Glomerular endothelial cell (primary cell): ENCODE measurements around the gene ARHGAP26. TPM values are rescaled to one million over a fixed set of nuclear protein-coding genes. Genes with fewer than 3 reads are reported as not detected.

Experiments used
- DNase-seq: peaks from one replicate; pipeline ENCODE4 v3.0.0-alpha.2; 2011; ENCODE audit warnings: low read depth, low spot score; ENCODE audit errors: extremely low read depth
- total RNA-seq: library from RNA; depleted of rRNA; stranded (reverse); fragments of >200 nt; gene quantifications from 2 replicates; pipeline ENCODE4 v1.2.3, GENCODE V29; 2015

Gene ARHGAP26
- total RNA-seq, 1 donor from 2014 or later: 33.1 TPM

DNA sequence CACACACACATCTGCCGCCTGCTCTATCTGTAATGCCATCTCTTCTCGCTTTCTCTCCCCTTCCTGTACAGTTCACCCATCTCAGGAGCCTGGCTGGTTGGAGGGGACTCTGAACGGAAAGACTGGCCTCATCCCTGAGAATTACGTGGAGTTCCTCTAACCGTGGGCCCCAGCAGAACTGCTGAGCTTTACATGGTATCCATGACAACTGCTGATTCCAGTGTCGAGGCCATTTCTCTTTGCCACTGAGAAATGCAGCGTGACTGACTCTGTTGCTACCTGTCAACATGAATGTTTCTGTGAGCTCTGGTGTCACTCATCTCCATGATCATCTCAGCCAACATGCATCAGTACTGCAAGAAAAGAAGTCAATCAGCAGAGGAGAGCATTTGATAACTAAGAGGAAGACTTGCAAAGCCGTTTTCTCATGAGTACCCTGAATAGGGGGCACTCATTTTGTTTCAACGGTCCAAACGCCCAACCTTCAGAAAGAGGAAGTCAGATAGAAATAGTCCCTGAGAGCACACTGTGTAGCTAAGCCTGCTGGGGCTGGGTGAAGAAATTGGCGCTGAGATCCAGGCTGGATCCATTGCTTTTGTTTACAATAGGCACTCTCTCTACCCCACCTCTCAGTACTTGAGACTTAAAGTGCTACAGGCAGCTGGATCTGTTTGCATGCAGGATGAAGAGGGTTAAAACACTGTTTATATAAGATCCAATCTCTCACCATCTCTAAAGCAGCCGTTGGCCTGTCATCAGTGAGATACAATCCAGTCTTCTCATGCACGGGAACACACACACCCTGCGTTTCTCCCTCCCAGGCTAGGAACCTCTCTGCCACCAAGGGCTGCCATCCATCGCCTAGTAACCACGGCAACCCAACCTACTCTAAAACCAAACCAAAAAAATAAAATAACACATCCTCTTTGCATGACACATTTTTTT lies 452.4 kb downstream of the ARHGAP26 start:
- DNase-seq: no peak

DNA sequence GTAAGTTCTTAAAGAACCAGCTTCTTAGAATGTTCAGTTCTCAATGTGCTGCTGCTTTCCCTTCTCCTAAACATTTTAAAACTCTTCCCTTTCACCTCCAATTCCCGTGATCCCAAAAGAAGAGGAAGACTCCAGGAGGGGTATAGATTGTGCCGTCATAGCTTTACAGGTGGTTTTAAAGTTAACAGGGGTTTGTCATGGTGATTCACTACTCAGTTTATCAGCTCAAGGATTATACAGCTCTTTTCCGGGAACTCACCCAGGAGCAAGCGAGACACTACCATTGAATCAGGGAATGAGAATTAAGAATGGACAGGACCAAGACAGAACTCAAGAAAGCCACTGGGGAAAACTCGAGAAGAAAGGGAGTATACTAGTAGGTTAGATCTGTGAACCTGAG lies 454.5 kb downstream of the ARHGAP26 start:
- DNase-seq: no peak

DNA sequence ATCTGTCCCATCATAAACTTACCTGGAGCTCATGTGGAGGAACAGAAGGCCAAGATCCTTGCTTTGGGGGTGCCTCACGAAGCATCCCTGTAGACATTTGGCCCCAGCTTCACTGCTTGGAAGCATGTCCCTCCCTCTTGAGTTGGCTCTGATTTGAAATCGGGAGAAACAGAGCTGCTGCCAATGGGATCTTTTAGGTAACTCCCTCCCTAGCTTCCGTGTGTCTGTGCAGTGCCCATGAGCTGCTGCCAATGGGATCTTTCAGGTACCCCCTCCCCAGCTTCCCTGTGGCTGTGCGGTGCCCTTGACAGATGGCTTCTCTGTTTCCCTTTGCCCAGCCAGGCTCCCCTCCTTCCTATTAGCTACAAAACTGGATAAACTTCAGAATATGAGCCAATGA lies 455.3 kb downstream of the ARHGAP26 start:
- DNase-seq: no peak

DNA sequence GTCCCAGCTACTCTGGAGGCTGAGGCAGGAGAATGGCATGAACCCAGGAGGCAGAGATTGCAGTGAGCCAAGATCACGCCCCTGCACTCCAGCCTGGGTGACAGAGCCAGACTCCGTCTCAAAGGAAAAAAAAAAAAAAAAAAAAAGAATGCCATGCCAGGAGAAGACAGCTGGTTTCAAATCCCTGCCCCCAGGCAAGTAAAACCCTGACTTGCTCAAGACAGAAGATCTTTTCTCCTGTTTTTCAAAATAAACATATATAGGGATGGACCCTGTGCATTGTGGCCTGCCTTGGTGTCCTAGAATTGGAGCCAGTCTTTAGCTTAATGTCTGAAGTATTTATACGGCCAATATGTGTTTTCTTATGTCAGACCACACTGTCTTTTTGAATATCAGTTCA lies 456.2 kb downstream of the ARHGAP26 start:
- DNase-seq: no peak

DNA sequence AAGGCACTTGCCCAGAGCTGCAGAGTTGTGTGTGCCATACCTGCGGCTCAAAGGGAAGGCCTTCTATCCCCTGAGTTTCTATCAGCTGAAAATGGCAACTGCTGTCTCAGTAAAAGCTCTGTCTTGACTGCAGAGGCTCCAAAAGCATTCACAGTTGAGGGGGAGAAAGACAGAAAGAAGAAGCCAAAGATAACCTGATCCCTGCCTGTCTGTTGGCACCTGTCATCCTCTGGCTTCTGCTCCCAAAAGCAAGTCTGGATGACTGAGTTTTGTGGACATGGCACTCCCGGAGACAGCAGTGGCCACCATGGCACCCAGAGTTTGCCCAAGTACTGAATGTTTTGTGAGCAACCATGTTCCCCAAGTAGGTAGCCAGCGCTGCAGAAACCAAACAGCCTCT lies 456.7 kb downstream of the ARHGAP26 start:
- no peak for DNase-seq

DNA sequence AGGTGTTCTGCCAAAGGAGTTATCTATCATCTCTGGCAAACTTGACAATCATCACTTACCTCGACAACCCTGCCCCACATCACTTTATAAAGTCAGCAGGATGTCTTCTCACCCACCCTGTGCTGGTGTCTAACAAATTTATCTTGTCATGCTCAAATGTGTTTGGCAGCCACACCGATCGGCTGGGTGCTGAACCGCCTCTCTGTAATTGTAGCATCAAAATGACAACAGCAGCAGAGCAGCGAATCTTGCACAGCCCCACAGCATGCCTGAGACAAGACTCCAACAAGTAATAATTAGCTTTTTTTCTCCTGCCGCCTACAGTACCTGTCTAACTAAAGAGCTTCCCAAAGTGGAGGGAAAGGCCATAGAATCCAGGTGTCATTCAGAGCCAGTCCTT lies 457.1 kb downstream of the ARHGAP26 start:
- DNase-seq: no peak

DNA sequence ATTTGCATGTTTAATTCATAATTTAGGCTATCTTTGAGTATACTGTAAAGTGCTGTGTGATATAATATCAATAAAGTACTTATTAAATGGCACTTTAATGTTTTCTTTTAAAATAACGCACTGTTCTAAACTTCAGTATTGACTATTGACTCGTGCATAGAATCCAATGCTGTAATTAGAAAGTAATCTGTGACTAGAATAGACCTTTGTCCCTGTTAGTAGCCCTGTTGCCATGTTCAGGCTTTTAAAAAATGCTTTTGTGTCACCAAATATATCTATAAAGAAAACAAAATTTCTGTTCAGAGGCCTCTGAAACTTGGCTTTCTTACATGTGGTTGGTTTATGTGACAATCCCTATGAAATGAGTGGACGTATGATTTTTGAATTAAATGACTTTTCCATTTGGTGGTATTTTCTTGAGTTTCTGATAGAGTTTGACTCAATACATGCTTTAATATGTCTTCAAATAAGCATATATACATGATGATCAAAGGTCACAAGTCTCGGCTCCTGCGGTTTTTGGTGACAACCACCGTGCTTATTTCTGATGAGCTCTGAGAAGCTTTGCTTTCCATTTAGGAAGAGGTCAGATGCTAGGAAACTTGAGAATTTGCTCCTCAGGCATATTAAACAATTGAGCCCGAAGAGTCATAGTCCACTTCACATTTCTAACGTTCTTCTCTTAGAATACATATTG lies 458.6 kb downstream of the ARHGAP26 start:
- DNase-seq: no peak

DNA sequence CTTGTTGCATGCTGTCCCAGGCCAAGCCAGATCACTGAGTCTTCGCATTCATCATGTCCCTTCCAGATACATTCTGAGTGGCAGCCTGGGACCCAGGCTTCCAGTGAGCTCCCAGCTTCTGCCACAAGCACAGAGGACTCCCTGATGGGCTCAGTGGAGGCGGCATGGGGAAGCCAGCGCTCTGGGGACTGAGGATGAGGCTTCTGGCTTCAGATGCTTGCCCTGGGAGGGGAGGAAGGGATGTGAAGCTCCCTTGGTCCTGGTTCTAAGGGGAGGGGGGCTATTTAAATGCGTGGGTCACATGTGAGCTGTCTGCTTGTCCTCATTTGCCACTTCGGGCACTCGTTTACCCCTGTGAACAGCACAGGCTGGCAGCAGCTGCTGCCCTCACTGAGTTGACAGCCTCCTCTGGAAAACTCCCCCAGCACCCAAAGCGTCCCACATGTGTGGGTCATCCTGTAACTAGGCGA lies 459.3 kb downstream of the ARHGAP26 start:
- no peak for DNase-seq

DNA sequence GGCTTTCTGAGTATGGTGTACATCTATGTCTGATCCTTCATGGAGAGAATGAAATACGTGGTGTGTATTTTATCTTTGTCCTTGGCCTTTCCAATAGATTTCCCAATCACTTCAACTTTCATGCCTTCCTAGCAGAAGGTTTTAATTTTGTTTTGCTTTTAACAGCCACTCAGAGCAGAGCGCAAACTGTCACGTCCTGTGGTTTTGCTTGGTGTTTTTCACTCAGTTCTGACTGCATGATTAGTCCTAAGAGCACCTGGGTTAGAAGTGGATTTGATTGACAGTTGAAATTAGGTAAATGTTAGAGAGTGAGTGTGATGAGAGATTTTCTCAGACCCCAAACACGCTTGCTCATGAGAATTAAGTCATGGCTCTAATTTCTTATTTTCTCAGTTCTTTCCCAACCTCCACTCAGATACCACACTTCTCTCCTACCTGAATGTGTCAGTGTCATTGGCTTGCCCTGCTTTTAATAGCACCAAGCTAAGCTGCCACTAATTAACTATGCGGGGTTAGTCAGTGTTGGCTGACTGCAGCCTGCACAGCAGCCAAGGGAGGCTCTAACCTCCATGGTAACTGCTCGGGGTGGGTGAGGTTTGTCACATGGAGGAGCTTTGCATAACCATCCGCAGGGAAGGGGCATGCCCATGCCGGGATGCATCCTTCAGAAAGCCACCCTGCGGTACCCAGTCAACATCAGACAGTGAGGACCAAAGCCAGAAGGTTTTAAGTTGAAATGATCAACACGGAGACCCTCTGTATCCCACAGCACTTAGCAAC lies 459.9 kb downstream of the ARHGAP26 start:
- no peak for DNase-seq

DNA sequence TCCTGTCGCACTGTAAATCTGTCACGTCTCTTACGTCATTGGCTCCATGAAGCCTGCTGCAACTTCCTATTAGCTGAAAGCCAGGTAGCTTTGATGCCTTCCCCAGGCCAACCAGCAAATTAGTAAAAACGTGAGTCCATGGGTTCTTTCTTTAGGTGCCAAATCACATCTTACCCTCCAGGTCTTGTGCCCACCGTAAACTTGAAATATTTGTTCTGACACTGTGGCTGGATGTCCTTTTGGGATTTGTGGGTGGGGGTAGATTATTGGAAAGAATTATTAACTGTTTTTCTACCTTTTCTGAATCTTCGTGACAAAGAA lies 460.5 kb downstream of the ARHGAP26 start:
- no peak for DNase-seq

DNA sequence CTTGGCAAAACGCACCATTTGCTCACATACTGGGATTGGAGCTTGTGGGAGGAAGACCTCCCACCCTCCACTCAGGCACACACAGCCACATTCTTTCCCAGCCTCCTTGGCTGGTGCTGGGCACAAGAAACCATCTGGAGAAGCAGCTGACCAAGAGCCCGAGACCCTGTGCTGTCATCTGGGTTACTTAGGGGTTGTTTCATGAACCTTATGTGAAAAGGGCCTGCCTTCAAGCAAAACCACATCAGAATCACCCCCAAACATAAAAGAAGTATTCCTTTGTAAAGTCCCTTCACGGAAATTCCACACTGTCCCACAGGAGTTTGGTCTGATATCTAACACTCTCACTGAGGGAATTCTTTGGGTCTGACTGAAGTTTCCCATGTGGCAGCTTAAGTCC lies 461.2 kb downstream of the ARHGAP26 start:
- no peak for DNase-seq

DNA sequence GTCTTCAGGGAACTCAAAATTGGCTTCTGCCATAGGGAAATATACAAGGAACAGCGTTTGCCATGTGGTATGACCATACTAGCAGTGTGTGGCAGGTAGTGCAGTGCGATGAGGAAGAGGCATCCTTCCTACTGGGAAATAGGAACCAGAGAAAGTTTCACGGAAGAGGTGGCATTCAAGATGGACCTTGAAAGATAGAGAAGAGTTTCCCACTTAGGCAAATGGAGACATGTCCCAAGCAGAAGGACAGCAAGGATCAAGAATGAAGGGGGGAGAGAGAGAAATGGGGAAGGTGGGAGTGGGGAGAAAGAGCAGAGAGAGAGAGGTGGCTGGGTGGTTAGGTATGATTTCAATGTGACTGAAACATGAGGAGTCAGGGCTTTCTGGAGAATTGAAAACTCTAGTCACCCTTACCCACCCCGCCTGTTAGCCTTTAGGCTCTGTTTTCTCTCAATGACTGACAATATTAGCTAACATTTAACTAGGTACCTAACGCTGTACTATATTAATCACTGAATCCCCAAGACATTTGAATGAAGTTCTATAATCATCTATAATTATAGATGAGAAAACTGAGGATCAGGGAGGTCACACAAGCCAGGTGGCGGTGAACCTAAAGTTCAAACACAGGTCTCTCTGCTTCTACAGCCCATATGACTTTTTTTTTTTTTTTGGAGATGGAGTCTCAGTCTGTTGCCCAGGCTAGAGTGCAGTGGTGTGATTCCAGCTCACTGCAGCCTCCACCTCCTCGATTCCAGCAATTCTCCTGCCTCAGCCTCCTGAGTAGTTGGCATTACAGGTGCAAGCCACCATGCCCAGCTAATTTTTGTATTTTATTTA lies 462.0 kb downstream of the ARHGAP26 start:
- DNase-seq: no peak

DNA sequence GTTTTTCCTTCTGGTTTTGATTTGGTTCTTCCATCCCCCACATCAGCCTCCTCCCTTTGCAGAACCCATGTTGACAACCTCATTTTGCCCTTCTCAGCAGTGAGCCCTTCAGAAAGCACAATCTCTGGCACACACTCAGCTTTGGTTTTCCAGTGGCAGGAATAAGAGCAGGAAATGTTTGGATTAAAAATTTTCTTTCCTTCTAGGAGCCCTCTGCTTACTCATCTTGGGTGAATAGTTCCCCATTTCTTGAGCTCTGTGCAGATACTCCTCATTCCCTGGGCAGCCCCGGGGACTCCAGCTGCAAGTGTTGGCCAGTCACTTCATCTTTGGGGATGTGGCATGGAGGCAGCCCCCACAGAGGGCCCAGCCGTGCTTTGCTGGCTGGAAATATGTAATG lies 462.9 kb downstream of the ARHGAP26 start:
- no peak for DNase-seq

DNA sequence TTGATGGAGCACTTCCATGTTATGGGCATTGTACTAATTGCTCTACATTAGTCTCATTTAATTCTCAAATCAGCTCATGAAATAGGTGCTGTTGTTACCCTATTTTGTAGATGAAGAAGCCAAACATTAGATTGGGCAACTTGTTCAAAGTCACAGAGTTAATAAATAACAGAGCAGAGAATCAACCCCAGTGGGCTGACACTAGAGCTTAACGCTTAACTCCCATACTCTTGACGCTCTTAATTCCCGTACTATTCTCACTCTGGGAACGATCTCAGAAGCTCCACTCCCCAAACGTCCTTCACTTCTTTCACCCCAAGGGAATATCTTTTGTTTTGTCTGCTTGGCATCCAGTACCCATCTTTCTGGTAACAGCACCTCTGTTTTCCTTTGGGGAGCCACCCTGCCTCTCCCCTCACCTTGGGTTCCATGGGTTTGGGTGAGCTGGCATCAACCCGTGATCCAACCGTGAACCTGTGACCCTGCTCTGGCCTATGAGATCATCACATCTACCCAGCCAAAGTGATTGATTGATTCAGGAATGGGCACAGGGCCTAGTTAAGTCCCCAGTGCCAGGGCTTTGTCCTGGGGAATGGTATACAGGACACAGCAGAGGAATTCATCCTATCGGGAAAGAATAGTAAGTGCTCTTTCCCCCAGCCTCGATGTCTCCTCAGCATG lies 464.1 kb downstream of the ARHGAP26 start:
- DNase-seq: no peak

DNA sequence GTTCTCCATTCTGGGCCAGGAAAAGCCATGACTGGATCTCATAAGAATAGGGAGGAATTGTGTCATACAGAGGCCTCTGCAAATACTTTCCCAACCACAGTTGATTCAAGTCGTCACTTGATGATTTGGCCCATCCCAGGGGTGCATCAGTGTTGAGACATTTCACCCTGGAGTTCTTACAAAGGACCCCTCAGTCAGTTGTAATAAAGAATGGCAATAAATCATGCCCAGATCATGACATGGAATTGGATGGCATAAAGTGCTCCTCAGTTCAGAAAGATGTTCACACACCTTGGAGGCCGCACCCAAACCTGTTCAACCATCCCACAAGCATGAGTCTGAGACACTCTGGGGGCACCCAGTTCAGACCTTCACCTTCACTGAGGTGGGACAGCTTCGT lies 465.2 kb downstream of the ARHGAP26 start:
- DNase-seq: no peak

DNA sequence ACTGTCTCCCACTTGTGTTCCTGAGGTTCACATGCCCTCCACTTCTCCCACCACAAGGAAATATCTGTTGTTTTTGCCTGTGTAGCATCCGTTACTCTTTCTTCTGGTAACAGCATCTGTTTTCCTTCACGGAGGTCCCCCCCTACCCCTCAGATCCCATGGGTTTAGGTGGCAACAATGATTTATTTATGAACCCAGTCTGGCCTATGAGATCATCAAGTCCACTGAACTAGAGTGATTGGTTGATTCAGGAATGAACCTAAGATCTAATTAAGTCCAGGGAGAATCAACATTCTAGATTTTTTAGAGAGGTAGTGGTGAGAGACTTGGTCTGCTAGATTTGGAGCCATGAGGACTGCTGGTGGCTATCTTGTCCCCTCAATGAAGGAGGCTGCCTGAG lies 466.5 kb downstream of the ARHGAP26 start:
- DNase-seq: no peak

DNA sequence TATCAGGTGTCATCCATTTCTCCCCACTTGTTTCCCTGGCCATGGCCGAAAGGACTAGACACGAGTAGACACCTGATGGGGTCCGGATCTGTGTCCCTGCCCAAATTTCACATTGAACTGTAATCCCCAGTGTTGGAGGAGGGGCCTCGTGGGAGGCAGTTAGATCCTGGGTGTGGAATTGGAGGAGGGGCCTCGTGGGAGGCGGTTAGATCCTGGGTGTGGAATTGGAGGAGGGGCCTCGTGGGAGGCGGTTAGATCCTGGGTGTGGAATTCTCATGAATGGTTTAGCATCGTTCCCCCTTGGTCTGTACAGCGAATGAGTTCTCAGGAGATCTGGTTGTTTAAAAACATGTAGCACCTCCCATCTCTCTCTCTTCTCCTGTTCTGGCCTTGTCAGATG lies 467.5 kb downstream of the ARHGAP26 start:
- DNase-seq: no peak

DNA sequence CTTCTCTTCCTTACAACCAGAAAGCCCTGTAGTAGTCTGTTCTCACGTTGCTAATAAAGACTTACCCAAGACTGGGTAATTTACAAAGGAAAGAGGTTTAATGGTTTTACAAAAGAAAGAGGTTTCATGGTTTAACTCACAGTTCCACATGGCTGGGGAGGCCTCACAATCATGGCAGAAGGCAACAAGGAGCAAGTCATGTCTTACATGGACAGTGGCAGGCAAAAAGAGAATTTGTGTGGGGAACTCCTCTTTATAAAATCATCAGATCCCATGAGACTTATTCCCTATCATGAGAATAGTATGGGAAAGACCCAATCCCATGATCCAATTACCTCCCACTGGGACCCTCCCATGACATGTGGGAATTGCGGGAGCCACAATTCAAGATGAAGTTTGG lies 468.4 kb downstream of the ARHGAP26 start:
- DNase-seq: no peak

DNA sequence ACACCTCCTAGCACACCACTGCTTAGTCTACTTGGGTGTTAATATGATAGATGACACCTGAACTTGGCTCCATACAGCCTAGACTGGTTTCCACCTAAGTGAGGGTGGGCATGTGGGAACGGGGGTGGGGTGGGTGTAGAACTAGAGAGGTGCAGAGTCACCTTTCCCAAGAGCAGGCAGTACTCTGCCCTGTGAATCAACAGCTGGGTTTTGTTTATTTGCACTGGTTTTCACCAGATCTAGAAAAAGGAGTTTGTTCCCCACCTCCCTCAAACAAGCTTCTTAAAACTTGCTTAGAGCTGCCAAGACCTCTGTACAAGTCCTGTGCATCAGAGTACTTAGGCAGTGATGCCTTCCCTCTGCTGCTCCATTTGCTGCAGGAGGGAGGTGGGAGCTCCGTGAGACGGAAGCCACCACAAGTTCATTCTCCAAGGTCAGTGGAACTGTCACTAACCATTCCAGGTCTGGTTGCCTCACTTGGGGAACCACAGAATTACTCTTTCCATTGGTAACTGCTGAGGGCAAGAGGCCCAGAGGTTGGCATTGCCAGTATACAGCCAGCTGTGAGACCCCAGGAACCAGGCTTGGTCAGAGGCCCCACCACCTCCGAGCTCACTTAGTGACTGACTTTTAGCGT lies 469.8 kb downstream of the ARHGAP26 start:
- no peak for DNase-seq
